ENCODE results near the gene TERT. TPM values are rescaled to one million over a fixed set of nuclear protein-coding genes. Genes with fewer than 3 reads are reported as not detected.

The TERT gene
- total RNA-seq, 2 donors from 2014 or later, result not detected

- Histone ChIP-seq H3K27ac (no peak overlapping the region), H3K4me1 (no peaks in the 10 kb centered on the region), H3K36me3 (replicated peaks in 1 of 2; ENCODE audit: insufficient read depth in 1 of 2, low read depth in 2 of 2) (no peaks in the 10 kb centered on the region), H3K27me3 (no peaks in the 10 kb centered on the region), H3K4me3 (no peak overlapping the region), H3K9me3 (no peaks in the 10 kb centered on the region)
- WGBS, 2 donors, result 60 to 70% methylated on average over 2 of the region's 2 CpGs
- no peak for TF ChIP-seq CTCF (IDR thresholded peaks at IDR 0.05)
- TF ChIP-seq POLR2A (IDR thresholded peaks at IDR 0.05), result no peak
- ATAC-seq (no peak), DNase-seq (no peak)
- intact Hi-C loops (cut with DNase I), result no loop called here
Measured at GRCh38 chr5:1304033-1304432, 9.2 kb upstream of the TERT start.

GRCh38 chr5:1302258-1302657 lies 7.4 kb upstream of the TERT start:
- no peaks in the 10 kb centered on the region for H3K4me1 ChIP-seq
- no peak overlapping the region for H3K4me3 ChIP-seq
- no peak overlapping the region for H3K27ac ChIP-seq
- H3K36me3 ChIP-seq (replicated peaks in 1 of 2; ENCODE audit: insufficient read depth in 1 of 2, low read depth in 2 of 2), result no peaks in the 10 kb centered on the region
- WGBS, 2 donors, result 62 to 72% methylated on average over 2 of the region's 2 CpGs
- no peak for ATAC-seq
- H3K27me3 ChIP-seq, result no peaks in the 10 kb centered on the region
- intact Hi-C loops (cut with DNase I), result no loop called here
- TF ChIP-seq POLR2A (IDR thresholded peaks at IDR 0.05) (no peak), CTCF (IDR thresholded peaks at IDR 0.05) (no peak)
- H3K9me3 ChIP-seq, result no peaks in the 10 kb centered on the region
- DNase-seq, result no peak

GRCh38 chr5:1300581-1301083 lies 5.8 kb upstream of the TERT start:
- WGBS, 2 donors, result 66 to 72% methylated on average over 17 to 20 of the region's 20 CpGs

GRCh38 chr5:1299961-1300360 lies 5.1 kb upstream of the TERT start:
- no peak overlapping the region for H3K4me3 ChIP-seq
- H3K4me1 ChIP-seq, result peaks cover under 1% of the 10 kb centered on the region
- H3K36me3 ChIP-seq (replicated peaks in 1 of 2; ENCODE audit: insufficient read depth in 1 of 2, low read depth in 2 of 2), result no peaks in the 10 kb centered on the region
- H3K9me3 ChIP-seq, result no peaks in the 10 kb centered on the region
- no peaks in the 10 kb centered on the region for H3K27me3 ChIP-seq
- DNase-seq (no peak), ATAC-seq (no peak)
- WGBS, 2 donors, result 29 to 69% methylated on average over 2 to 16 of the region's 17 CpGs
- intact Hi-C loops (cut with DNase I), result no loop called here
- no peak overlapping the region for H3K27ac ChIP-seq
- no peak for TF ChIP-seq POLR2A (IDR thresholded peaks at IDR 0.05)
- TF ChIP-seq CTCF (IDR thresholded peaks at IDR 0.05), result no peak

More at GRCh38 chr5:1300581-1301083, 5.8 kb upstream of the TERT start:
- no peak overlapping the region for H3K4me3 ChIP-seq
- H3K36me3 ChIP-seq (replicated peaks in 1 of 2; ENCODE audit: insufficient read depth in 1 of 2, low read depth in 2 of 2), result no peaks in the 10 kb centered on the region
- ATAC-seq (no peak), DNase-seq (no peak)
- no peaks in the 10 kb centered on the region for H3K27me3 ChIP-seq
- intact Hi-C loops (cut with DNase I), result no loop called here
- H3K9me3 ChIP-seq, result no peaks in the 10 kb centered on the region
- no peak for TF ChIP-seq CTCF (IDR thresholded peaks at IDR 0.05)
- H3K27ac ChIP-seq, result no peak overlapping the region
- no peaks in the 10 kb centered on the region for H3K4me1 ChIP-seq

- Histone ChIP-seq H3K27ac (no peak overlapping the region), H3K36me3 (replicated peaks in 1 of 2; ENCODE audit: insufficient read depth in 1 of 2, low read depth in 2 of 2) (no peaks in the 10 kb centered on the region), H3K4me3 (no peak overlapping the region), H3K9me3 (no peaks in the 10 kb centered on the region), H3K4me1 (peaks cover 6% of the 10 kb centered on the region), H3K27me3 (peaks cover 0 to 3% of the 10 kb centered on the region in 2 donors)
- ATAC-seq (no peak), DNase-seq (no peak)
- 84 to 86% methylated on average over 6 to 9 of the region's 9 CpGs for WGBS, 2 donors
- intact Hi-C loops (cut with DNase I), result no loop called here
- TF ChIP-seq CTCF (IDR thresholded peaks at IDR 0.05) (no peak), POLR2A (IDR thresholded peaks at IDR 0.05) (no peak)
Measured at GRCh38 chr5:1299511-1299850, 4.6 kb upstream of the TERT start.

Measured in body of pancreas (tissue), 4 donors.